ENCODE results near the gene PRICKLE3.

The PRICKLE3 gene

DNA sequence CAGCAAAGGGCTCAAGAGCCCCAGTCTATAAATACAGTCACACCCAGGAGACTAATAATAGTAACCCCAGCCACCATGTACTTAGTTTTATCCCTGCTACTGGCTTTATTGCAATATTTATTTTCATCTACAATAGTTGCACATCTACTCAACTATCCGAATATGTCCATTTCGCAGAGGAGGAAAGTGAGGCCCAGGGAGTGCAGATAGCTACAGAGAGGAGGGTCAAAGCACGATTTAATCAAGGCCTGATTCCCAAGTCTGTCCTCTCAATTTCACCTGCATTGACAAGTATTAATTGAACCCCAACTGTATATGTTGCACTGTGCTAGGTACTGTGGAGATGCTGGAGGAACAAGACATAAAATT lies 18.4 kb downstream of the PRICKLE3 start:
- no peaks in the 10 kb centered on the region for H3K9me3 ChIP-seq (ENCODE audit: control insufficient read depth in 2 of 2, low read length in 2 of 2)
- peak overlapping the region; percentile 68 to 74 for H3K4me3 ChIP-seq (ENCODE audit: low read length in 2 of 2)
- H3K4me1 ChIP-seq (ENCODE audit: control insufficient read depth, insufficient read depth, low read length), result peaks cover 19% of the 10 kb centered on the region
- peak overlapping the region; percentile 95 for H3K27ac ChIP-seq (ENCODE audit: low read length)
- peak overlapping the region; percentile 88 to 90 for H3K9ac ChIP-seq (ENCODE audit: low read length in 2 of 2)
- peaks cover 0 to 5% of the 10 kb centered on the region in 2 donors for H3K27me3 ChIP-seq (ENCODE audit: control insufficient read depth in 1 of 2, insufficient read depth in 2 of 2, low read length in 2 of 2)
- H3K36me3 ChIP-seq (ENCODE audit: control insufficient read depth in 2 of 2, insufficient read depth in 2 of 2, low read length in 2 of 2), result no peaks in the 10 kb centered on the region

DNA sequence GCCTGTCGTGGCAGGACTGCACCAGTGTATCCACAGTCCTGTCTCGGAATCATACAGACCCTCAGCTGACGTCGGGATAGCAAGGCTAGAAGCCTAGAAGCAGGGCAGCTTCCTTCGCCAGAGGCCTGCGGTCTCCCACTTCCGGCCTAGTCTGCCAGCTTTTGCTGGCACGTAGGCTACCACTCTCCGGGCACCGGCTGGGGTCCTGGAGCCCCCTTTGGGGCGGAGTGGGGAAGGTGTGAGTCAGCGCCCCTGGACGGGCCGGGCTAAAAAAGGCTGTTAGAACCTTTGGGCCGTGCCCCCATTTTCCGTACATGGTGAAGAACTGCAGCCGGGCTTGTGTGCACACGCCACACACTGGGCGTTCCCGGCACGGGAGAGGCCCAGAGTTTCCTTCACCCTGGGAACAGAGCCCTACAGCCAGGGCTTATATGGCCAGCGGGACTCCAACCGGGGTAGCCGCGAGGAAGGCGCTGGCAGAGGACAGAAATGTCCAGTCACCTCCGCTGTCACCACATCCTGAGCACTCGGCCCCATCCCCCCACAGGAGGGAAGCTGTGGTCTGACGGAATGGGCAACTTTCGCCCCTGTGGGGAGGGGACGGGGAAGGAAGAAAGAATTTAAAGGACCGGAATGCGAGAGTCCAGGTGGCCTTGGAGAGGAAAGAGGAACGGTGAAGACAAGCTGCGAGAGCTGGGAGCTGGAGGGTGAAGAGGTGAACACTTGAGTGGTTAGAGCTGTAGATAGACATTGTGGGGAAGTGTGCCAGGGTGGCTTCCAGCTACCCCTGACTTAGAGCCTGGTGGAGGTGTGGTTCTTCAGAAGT lies 19.0 kb downstream of the PRICKLE3 start:
- Histone ChIP-seq H3K36me3 (ENCODE audit: control insufficient read depth in 2 of 2, insufficient read depth in 2 of 2, low read length in 2 of 2) (no peaks in the 10 kb centered on the region), H3K27ac (ENCODE audit: low read length) (peak overlapping the region; percentile 95), H3K4me1 (ENCODE audit: control insufficient read depth, insufficient read depth, low read length) (peaks cover 19% of the 10 kb centered on the region), H3K9me3 (ENCODE audit: control insufficient read depth in 2 of 2, low read length in 2 of 2) (no peaks in the 10 kb centered on the region), H3K27me3 (ENCODE audit: control insufficient read depth in 1 of 2, insufficient read depth in 2 of 2, low read length in 2 of 2) (peaks cover 0 to 5% of the 10 kb centered on the region in 2 donors), H3K9ac (ENCODE audit: low read length in 2 of 2) (peak overlapping the region; percentile 88 to 90), H3K4me3 (ENCODE audit: low read length in 2 of 2) (peak overlapping the region; percentile 68 to 74)

DNA sequence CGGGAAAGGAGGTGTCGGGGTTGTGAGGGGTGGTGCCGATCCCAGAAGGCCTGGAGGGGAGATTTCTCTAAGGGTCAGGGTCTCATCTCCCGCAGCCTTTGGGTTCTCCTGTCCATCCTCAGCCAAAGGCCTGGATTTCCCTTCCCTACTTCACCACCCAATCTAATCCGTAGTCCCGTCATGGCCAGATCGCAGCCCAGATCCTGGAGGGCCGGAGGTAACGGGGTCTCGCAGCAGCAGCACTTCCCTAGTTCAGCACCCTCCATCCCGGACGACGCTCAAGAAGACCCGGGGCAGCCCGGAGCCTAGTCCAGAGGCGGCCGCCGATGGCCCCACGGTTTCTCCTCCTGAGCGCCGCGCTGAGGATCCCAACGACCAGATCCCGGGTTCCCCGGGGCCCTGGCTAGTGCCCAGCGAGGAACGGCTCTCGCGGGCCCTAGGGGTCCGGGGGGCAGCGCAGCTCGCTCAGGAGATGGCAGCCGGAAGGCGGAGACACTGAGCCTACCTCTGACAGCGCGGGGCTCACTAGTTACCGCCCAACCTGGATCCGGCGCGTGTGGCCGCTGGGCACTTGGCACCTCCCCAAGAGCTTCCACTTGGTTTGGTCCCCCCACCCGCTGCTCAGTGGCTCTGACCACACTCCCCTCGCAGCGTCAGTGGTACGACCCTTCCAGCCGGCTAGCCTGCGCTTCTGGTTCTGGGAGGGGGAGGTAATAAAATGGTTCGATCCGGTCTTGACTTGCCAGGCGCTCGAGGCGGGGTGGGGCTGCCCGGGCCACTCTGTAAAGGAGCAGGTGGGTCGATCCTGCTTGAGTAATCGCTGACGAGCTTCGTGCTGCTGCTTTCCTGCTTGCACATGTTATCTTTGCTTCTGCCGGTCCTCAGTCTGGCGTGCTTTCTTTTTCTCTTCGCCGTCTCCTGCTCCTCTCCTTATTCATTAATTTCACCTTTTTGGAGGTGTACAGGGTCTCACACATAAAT lies 20.0 kb downstream of the PRICKLE3 start:
- Histone ChIP-seq H3K4me1 (ENCODE audit: control insufficient read depth, insufficient read depth, low read length) (peaks cover 19% of the 10 kb centered on the region), H3K36me3 (ENCODE audit: control insufficient read depth in 2 of 2, insufficient read depth in 2 of 2, low read length in 2 of 2) (no peaks in the 10 kb centered on the region), H3K27me3 (ENCODE audit: control insufficient read depth in 1 of 2, insufficient read depth in 2 of 2, low read length in 2 of 2) (peaks cover 0 to 5% of the 10 kb centered on the region in 2 donors), H3K4me3 (ENCODE audit: low read length in 2 of 2) (peak overlapping the region; percentile 54 to 74), H3K27ac (ENCODE audit: low read length) (peak overlapping the region; percentile 95), H3K9me3 (ENCODE audit: control insufficient read depth in 2 of 2, low read length in 2 of 2) (no peaks in the 10 kb centered on the region), H3K9ac (ENCODE audit: low read length in 2 of 2) (peak overlapping the region; percentile 73 to 88)

DNA sequence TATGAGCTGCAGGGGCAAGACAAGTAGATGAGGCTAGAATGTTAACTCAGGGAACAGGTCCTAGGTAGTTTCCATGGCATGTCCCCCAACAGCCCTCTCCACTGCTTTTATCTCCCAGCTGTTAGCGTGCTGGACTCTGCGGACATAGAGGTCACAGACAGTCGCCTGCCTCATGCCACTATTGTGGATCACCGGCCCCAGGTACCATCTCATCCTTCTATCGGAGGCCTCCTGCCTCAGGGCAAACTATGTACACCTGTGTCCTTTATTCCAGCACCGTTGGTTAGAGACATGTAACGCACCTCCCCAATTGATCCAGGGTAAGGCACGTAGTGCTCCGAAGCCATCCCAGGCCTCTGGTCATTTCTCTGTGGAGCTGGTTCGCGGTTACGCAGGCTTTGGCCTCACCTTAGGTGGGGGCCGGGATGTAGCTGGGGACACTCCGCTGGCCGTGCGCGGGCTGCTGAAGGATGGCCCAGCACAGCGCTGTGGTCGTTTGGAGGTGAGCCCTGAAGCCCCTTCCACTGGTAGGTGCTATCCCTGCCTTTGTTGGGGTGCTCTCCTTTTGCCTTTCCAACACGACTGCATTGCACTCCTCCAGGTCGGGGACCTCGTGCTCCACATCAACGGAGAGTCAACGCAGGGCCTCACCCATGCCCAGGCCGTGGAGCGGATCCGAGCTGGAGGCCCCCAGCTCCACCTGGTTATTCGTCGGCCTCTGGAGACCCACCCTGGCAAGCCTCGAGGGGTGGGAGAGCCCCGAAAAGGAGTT lies 21.4 kb downstream of the PRICKLE3 start:
- peaks cover 18% of the 10 kb centered on the region for H3K4me1 ChIP-seq (ENCODE audit: control insufficient read depth, insufficient read depth, low read length)
- H3K9me3 ChIP-seq (ENCODE audit: control insufficient read depth in 2 of 2, low read length in 2 of 2), result no peaks in the 10 kb centered on the region
- no peaks in the 10 kb centered on the region for H3K36me3 ChIP-seq (ENCODE audit: control insufficient read depth in 2 of 2, insufficient read depth in 2 of 2, low read length in 2 of 2)
- H3K4me3 ChIP-seq (ENCODE audit: low read length in 2 of 2), result no peak overlapping the region
- H3K9ac ChIP-seq (ENCODE audit: low read length in 2 of 2), result no peak overlapping the region
- H3K27ac ChIP-seq (ENCODE audit: low read length), result peak overlapping the region; percentile 95
- peaks cover 0 to 5% of the 10 kb centered on the region in 2 donors for H3K27me3 ChIP-seq (ENCODE audit: control insufficient read depth in 1 of 2, insufficient read depth in 2 of 2, low read length in 2 of 2)

DNA sequence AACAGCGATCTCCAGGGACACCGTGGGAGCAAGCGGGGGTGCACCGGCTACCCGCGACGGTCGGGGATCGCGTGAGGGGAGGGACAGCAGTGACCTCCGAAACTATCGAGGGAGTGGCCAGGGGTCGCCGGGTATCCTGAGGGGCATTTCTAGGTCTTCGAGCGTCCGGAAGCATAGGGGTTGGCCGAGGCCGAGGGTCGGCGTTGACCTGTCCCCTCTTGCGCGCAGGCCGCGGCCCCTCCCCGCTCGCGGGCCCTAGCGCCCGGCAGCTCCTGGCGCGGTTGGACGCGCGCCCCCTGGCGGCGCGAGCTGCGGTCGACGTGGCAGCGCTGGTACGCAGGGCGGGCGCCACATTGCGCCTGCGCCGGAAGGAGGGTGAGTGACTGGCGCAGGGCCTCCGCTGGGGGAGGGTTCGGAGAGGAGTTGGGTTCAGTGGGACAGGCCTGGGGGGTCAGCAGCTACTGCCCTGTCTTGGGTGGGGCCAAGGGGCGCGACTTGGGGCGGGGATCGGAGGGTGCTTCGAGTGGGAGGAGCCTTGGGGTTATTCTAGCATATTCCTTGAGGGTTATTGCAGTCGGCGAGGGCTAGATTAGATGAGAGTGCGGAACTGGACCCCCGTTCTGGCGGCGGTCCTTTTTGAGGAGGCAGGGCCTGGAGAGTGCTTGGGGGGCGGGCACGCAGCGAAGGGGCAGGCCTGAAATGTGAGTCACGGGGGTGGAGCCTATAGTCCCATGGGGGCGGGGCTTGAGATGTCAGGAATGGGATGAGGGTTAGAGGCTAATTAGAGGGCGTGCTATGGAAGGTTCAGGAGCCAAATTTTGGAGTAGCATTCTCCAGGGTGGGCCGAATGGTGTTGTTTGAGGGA lies 22.4 kb downstream of the PRICKLE3 start:
- peaks cover 0 to 9% of the 10 kb centered on the region in 2 donors for H3K27me3 ChIP-seq (ENCODE audit: control insufficient read depth in 1 of 2, insufficient read depth in 2 of 2, low read length in 2 of 2)
- H3K9ac ChIP-seq (ENCODE audit: low read length in 2 of 2), result peak overlapping the region; percentile 47 to 67
- H3K36me3 ChIP-seq (ENCODE audit: control insufficient read depth in 2 of 2, insufficient read depth in 2 of 2, low read length in 2 of 2), result no peaks in the 10 kb centered on the region
- H3K4me3 ChIP-seq (ENCODE audit: low read length in 2 of 2), result peak overlapping the region; percentile 35 to 62
- peak overlapping the region; percentile 87 for H3K27ac ChIP-seq (ENCODE audit: low read length)
- peaks cover 15% of the 10 kb centered on the region for H3K4me1 ChIP-seq (ENCODE audit: control insufficient read depth, insufficient read depth, low read length)
- no peaks in the 10 kb centered on the region for H3K9me3 ChIP-seq (ENCODE audit: control insufficient read depth in 2 of 2, low read length in 2 of 2)

DNA sequence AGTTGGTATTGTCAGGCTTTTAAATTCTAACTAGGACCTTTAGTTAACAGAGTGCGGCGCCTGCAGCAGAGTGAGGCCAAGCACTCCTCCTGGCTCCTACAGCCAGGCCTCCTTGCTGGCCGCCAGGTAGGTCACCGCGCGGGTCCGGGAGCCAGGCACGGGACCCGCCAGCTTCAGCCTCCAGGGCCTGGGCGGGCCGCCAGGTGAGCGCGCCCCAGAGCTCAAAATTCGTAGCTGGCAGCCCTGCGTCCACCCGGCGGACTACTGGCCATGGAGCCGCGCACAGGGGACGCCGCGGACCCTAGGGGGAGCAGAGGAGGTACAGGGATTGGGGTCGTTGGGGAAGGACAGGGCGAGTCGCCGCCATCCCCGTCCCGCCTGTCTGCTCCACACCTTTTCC lies 23.6 kb downstream of the PRICKLE3 start, which contains the start of gene MAGIX:
Gene MAGIX (plus strand): TSS at position 139 of the 400 bp plus-strand sequence. CDS start 132 bp downstream, at position 271.
- Histone ChIP-seq H3K4me3 (ENCODE audit: low read length in 2 of 2) (peak within 1 kb of the TSS; percentile 35 to 62), H3K36me3 (ENCODE audit: control insufficient read depth in 2 of 2, insufficient read depth in 2 of 2, low read length in 2 of 2) (no peaks in the 10 kb centered on the region), H3K9ac (ENCODE audit: low read length in 2 of 2) (peak within 1 kb of the TSS; percentile 47 to 67)

DNA sequence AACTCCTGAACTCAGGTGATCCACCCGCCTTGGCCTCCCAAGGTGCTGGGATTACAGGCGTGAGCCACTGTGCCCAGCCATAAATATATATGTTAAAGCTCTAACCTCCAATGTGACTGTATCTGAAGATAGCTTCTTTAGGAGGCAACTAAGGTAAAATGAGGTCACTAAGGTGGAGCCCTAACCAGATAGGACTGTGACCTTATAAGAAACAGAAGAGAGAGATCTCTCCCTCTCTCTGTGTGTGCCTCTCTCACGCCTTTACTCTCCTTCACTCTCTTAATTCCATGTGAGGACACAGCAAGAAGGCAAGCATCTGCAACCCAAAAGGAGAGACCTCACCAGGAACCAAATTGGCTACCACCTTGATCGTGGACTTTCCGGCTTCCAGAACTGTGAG lies 24.5 kb downstream of the PRICKLE3 start:
- H3K36me3 ChIP-seq (ENCODE audit: control insufficient read depth in 2 of 2, insufficient read depth in 2 of 2, low read length in 2 of 2), result no peaks in the 10 kb centered on the region
- no peak overlapping the region for H3K4me3 ChIP-seq (ENCODE audit: low read length in 2 of 2)
- H3K9me3 ChIP-seq (ENCODE audit: control insufficient read depth in 2 of 2, low read length in 2 of 2), result no peaks in the 10 kb centered on the region
- no peak overlapping the region for H3K9ac ChIP-seq (ENCODE audit: low read length in 2 of 2)
- no peak overlapping the region for H3K27ac ChIP-seq (ENCODE audit: low read length)
- peaks cover 8% of the 10 kb centered on the region for H3K4me1 ChIP-seq (ENCODE audit: control insufficient read depth, insufficient read depth, low read length)
- peaks cover 0 to 7% of the 10 kb centered on the region in 2 donors for H3K27me3 ChIP-seq (ENCODE audit: control insufficient read depth in 1 of 2, insufficient read depth in 2 of 2, low read length in 2 of 2)

More for the DNA sequence above, 23.6 kb downstream of the PRICKLE3 start, which contains the start of gene MAGIX:
- Histone ChIP-seq H3K27ac (ENCODE audit: low read length) (peak within 1 kb of the TSS; percentile 87), H3K27me3 (ENCODE audit: control insufficient read depth in 1 of 2, insufficient read depth in 2 of 2, low read length in 2 of 2) (peaks cover 0 to 10% of the 10 kb centered on the region in 2 donors), H3K9me3 (ENCODE audit: control insufficient read depth in 2 of 2, low read length in 2 of 2) (no peaks in the 10 kb centered on the region), H3K4me1 (ENCODE audit: control insufficient read depth, insufficient read depth, low read length) (peaks cover 15% of the 10 kb centered on the region)

DNA sequence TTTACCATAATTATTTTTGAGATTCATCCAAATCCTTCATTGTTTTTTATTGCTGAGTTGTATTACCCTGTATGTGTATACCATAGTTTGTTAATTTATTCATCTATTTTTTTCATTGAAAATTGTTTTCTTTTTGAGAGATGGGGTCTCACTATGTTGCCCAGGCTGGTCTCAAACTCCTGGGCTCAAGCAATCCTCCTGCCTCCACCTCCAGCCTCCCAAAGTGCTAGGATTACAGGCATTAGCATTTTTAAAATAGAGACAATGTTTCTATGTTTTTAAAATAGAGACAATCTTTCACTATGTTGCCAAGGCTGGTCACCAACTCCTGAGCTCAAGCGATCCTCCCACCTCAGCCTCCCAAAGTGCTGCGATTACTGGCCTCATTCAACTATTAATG lies 25.3 kb downstream of the PRICKLE3 start:
- H3K36me3 ChIP-seq (ENCODE audit: control insufficient read depth in 2 of 2, insufficient read depth in 2 of 2, low read length in 2 of 2), result no peaks in the 10 kb centered on the region
- H3K27me3 ChIP-seq (ENCODE audit: control insufficient read depth in 1 of 2, insufficient read depth in 2 of 2, low read length in 2 of 2), result peaks cover 0 to 7% of the 10 kb centered on the region in 2 donors
- no peaks in the 10 kb centered on the region for H3K9me3 ChIP-seq (ENCODE audit: control insufficient read depth in 2 of 2, low read length in 2 of 2)
- H3K4me1 ChIP-seq (ENCODE audit: control insufficient read depth, insufficient read depth, low read length), result peaks cover 9% of the 10 kb centered on the region
- H3K27ac ChIP-seq (ENCODE audit: low read length), result no peak overlapping the region
- no peak overlapping the region for H3K4me3 ChIP-seq (ENCODE audit: low read length in 2 of 2)
- no peak overlapping the region for H3K9ac ChIP-seq (ENCODE audit: low read length in 2 of 2)

DNA sequence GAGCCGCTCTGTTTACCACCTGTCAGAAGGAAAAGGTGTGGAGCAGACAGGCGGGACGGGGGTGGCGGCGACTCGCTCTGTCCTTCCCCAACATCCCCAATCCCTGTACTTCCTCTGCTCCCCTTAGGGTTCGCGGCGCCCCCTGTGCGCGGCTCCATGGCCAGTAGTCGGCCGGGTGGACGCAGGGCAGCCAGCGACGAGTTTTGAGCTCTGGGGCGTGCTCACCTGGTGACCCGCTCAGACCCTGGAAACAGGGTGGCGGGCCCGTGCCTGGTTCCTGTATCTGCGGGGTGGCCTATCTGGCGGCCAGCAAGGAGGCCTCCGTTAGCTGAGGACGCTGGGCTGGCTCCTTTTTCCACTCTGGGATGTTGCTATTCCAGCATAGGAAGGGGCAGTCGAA lies 29.0 kb downstream of the PRICKLE3 start:
- Histone ChIP-seq H3K4me1 (ENCODE audit: control insufficient read depth, insufficient read depth, low read length) (peaks cover 7% of the 10 kb centered on the region), H3K4me3 (ENCODE audit: low read length in 2 of 2) (no peak overlapping the region), H3K27me3 (ENCODE audit: control insufficient read depth in 1 of 2, insufficient read depth in 2 of 2, low read length in 2 of 2) (peaks cover 0 to 5% of the 10 kb centered on the region in 2 donors), H3K9me3 (ENCODE audit: control insufficient read depth in 2 of 2, low read length in 2 of 2) (peaks cover 0 to 2% of the 10 kb centered on the region in 2 donors), H3K27ac (ENCODE audit: low read length) (no peak overlapping the region), H3K9ac (ENCODE audit: low read length in 2 of 2) (no peak overlapping the region), H3K36me3 (ENCODE audit: control insufficient read depth in 2 of 2, insufficient read depth in 2 of 2, low read length in 2 of 2) (no peaks in the 10 kb centered on the region)

All from stomach smooth muscle (tissue), 2 donors.